ENCODE measurements around the gene HDAC4. TPM values are rescaled to one million over a fixed set of nuclear protein-coding genes. Genes with fewer than 3 reads are reported as not detected.
A peak's percentile ranks its signal among the peaks of the same experiment; 100 is the strongest.

HDAC4 gene
- total RNA-seq, 1 donor from 2014 or later, result 29.4 TPM

- DNase-seq (ENCODE audit: low read depth), result no peak
These were observed 310.9 kb downstream of the HDAC4 start for GRCh38 chr2:239089884-239090283.

GRCh38 chr2:239087046-239087710 lies 313.6 kb downstream of the HDAC4 start:
- DNase-seq (ENCODE audit: low read depth), result no peak

- no peak for DNase-seq (ENCODE audit: low read depth)
These were observed 314.3 kb downstream of the HDAC4 start for GRCh38 chr2:239086325-239087020.

- no peak for DNase-seq (ENCODE audit: low read depth)
These were observed 315.4 kb downstream of the HDAC4 start for GRCh38 chr2:239085201-239085992.

- no peak for DNase-seq (ENCODE audit: low read depth)
These were observed 316.8 kb downstream of the HDAC4 start for GRCh38 chr2:239084007-239084406.

GRCh38 chr2:239082425-239082824 lies 318.4 kb downstream of the HDAC4 start:
- no peak for DNase-seq (ENCODE audit: low read depth)

- DNase-seq (ENCODE audit: low read depth), result no peak
These were observed 319.2 kb downstream of the HDAC4 start for GRCh38 chr2:239081622-239082021.

- no peak for DNase-seq (ENCODE audit: low read depth)
These were observed 319.8 kb downstream of the HDAC4 start for GRCh38 chr2:239081046-239081445.

- no peak for DNase-seq (ENCODE audit: low read depth)
These were observed 321.0 kb downstream of the HDAC4 start for GRCh38 chr2:239079671-239080294.

GRCh38 chr2:239078128-239078924 lies 322.5 kb downstream of the HDAC4 start:
- no peak for DNase-seq (ENCODE audit: low read depth)

GRCh38 chr2:239077260-239077659 lies 323.6 kb downstream of the HDAC4 start:
- no peak for DNase-seq (ENCODE audit: low read depth)

- no peak for DNase-seq (ENCODE audit: low read depth)
These were observed 324.7 kb downstream of the HDAC4 start for GRCh38 chr2:239075918-239076758.

GRCh38 chr2:239073745-239074530 lies 326.9 kb downstream of the HDAC4 start:
- no peak for DNase-seq (ENCODE audit: low read depth)

GRCh38 chr2:239073270-239073669 lies 327.6 kb downstream of the HDAC4 start:
- no peak for DNase-seq (ENCODE audit: low read depth)

GRCh38 chr2:239072786-239073185 lies 328.0 kb downstream of the HDAC4 start:
- no peak for DNase-seq (ENCODE audit: low read depth)

GRCh38 chr2:239070466-239070865 lies 330.4 kb downstream of the HDAC4 start:
- DNase-seq (ENCODE audit: low read depth), result no peak

GRCh38 chr2:239069362-239070333 lies 331.2 kb downstream of the HDAC4 start:
- DNase-seq (ENCODE audit: low read depth), result peak; percentile 25

- no peak for DNase-seq (ENCODE audit: low read depth)
These were observed 332.4 kb downstream of the HDAC4 start for GRCh38 chr2:239068411-239068810.
